ENCODE measurements around the gene COPS8. TPM values are rescaled to one million over a fixed set of nuclear protein-coding genes. Genes with fewer than 3 reads are reported as not detected.

Gene COPS8
- total and polyA plus RNA-seq, 2 of the 8 experiments (the other 6 are each of a cell fraction or from before 2014, with no cell fraction given), result 59.3 to 67.5 TPM

DNA sequence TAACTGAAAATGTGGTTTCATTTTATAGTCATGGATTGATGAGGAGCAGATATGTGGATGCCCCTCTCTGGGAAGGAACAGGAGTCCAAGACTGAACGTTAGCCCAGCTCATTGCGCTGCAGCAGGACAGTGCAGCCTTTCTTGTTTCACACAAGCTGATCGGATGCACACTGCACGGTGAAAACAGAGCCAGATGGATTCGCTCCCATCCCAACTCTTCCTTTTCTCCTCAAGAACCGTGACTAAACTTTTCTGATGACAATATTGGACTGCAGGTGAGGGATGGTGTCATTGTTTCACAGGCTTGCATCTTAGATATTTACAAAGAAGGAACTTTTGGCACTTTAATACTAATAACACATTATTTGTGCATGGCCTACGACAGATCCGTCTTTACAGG, 33.8 kb upstream of the COPS8 start (continued):
- TF ChIP-seq SAP30 (IDR thresholded peaks at IDR 0.05; ENCODE audit: insufficient read depth, insufficient replicate concordance, low read length) (no peak), SIX5 (IDR thresholded peaks at IDR 0.05; ENCODE audit: low read depth, low read length) (no peak), GTF2F1 (IDR thresholded peaks at IDR 0.05; ENCODE audit: borderline replicate concordance, low read depth, low read length) (no peak), CHD1 (IDR thresholded peaks at IDR 0.05; ENCODE audit: low read depth, low read length) (no peak), SP4 (IDR thresholded peaks at IDR 0.05; ENCODE audit: low read length) (no peak), TCF12 (IDR thresholded peaks at IDR 0.05; ENCODE audit: low read depth, low read length) (no peak), KDM4A (IDR thresholded peaks at IDR 0.05; ENCODE audit: low read depth, low read length, severe bottlenecking) (no peak)

Data from H1 (cell line).